ENCODE measurements around the gene LYRM2. TPM values are rescaled to one million over a fixed set of nuclear protein-coding genes. Genes with fewer than 3 reads are reported as not detected.
A peak's percentile ranks its signal among the peaks of the same experiment; 100 is the strongest.

Gene LYRM2
- total and polyA plus RNA-seq, 7 experiments from 2014 or later, result 18.1 to 79.2 (median 35.4) TPM

- H3K9me3 ChIP-seq (ENCODE audit: control insufficient read depth in 2 of 3, low read length in 3 of 3), result no peaks in the 10 kb centered on the region
- POLR2A ChIA-PET, result no interaction called here
- DNase-seq, result no peak
Measured at GRCh38 chr6:89616531-89616930, 22.0 kb downstream of the LYRM2 start.

GRCh38 chr6:89615882-89616281, 22.7 kb downstream of the LYRM2 start:
- Histone ChIP-seq H3K9me3 (ENCODE audit: control insufficient read depth in 2 of 3, low read length in 3 of 3) (no peaks in the 10 kb centered on the region), H3K4me3 (ENCODE audit: low read length) (no peak overlapping the region), H3K36me3 (ENCODE audit: control insufficient read depth in 2 of 3, insufficient read depth in 3 of 3, low read length in 3 of 3) (no peaks in the 10 kb centered on the region), H3K27me3 (ENCODE audit: control insufficient read depth in 2 of 2, insufficient read depth in 2 of 2, low read length in 2 of 2) (no peaks in the 10 kb centered on the region), H3K4me1 (ENCODE audit: control insufficient read depth in 2 of 2, insufficient read depth in 2 of 2, low read length in 2 of 2) (no peaks in the 10 kb centered on the region), H3K27ac (ENCODE audit: low read depth, low read length) (no peak overlapping the region)
- Mint-ChIP-seq H3K4me3 (no peak overlapping the region), H3K4me1 (peaks cover 0 to 11% (median 0%) of the 10 kb centered on the region in 7 donors), H3K27me3 (no peaks in the 10 kb centered on the region), H3K9me3 (no peaks in the 10 kb centered on the region), H3K36me3 (peaks cover 0 to 13% (median 0%) of the 10 kb centered on the region in 5 donors), H3K27ac (no peak overlapping the region)
- CTCF ChIA-PET, result interaction anchor here (0.6 to 1.2 kb wide), 2 partner anchors 164 to 183 kb away, joined by 3 to 4 read pairs; no protein-coding TSS in a partner anchor
- DNase-seq (no peak), ATAC-seq (no peak)
- intact Hi-C loops (cut with micrococcal nuclease), result no loop called here
- POLR2A ChIA-PET, result no interaction called here

More at GRCh38 chr6:89616531-89616930, 22.0 kb downstream of the LYRM2 start:
- no peak for ATAC-seq
- H3K4me3 Mint-ChIP-seq, result no peak overlapping the region
- no peaks in the 10 kb centered on the region for H3K27me3 Mint-ChIP-seq
- no peaks in the 10 kb centered on the region for H3K9me3 Mint-ChIP-seq
- no peak overlapping the region for H3K4me3 ChIP-seq (ENCODE audit: low read length)
- H3K4me1 Mint-ChIP-seq, result peaks cover 0 to 9% (median 0%) of the 10 kb centered on the region in 7 donors
- intact Hi-C loops (cut with micrococcal nuclease), result no loop called here
- H3K27ac ChIP-seq (ENCODE audit: low read depth, low read length), result no peak overlapping the region
- H3K4me1 ChIP-seq (ENCODE audit: control insufficient read depth in 2 of 2, insufficient read depth in 2 of 2, low read length in 2 of 2), result no peaks in the 10 kb centered on the region
- H3K36me3 Mint-ChIP-seq, result peaks cover 0 to 19% (median 0%) of the 10 kb centered on the region in 5 donors
- H3K27ac Mint-ChIP-seq, result no peak overlapping the region
- no peaks in the 10 kb centered on the region for H3K36me3 ChIP-seq (ENCODE audit: control insufficient read depth in 2 of 3, insufficient read depth in 3 of 3, low read length in 3 of 3)
- CTCF ChIA-PET, result interaction anchor here (1.2 to 1.5 kb wide), 2 partner anchors 10 to 184 kb away, joined by 4 read pairs; no protein-coding TSS in a partner anchor
- H3K27me3 ChIP-seq (ENCODE audit: control insufficient read depth in 2 of 2, insufficient read depth in 2 of 2, low read length in 2 of 2), result no peaks in the 10 kb centered on the region

GRCh38 chr6:89613790-89614189, 24.8 kb downstream of the LYRM2 start:
- CTCF ChIA-PET, result interaction anchor here (0.7 to 1.9 kb wide), 2 partner anchors 39 to 182 kb away, joined by 3 to 9 read pairs; partner anchors contain the start of gene ANKRD6
- no peak overlapping the region for H3K4me3 ChIP-seq (ENCODE audit: low read length)
- no peaks in the 10 kb centered on the region for H3K27me3 ChIP-seq (ENCODE audit: control insufficient read depth in 2 of 2, insufficient read depth in 2 of 2, low read length in 2 of 2)
- Mint-ChIP-seq H3K9me3 (no peaks in the 10 kb centered on the region), H3K36me3 (peaks cover 0 to 5% (median 0%) of the 10 kb centered on the region in 5 donors), H3K27ac (no peak overlapping the region), H3K4me3 (no peak overlapping the region), H3K4me1 (peaks cover 0 to 17% (median 0%) of the 10 kb centered on the region in 7 donors), H3K27me3 (no peaks in the 10 kb centered on the region)
- no peak for ATAC-seq
- no peaks in the 10 kb centered on the region for H3K4me1 ChIP-seq (ENCODE audit: control insufficient read depth in 2 of 2, insufficient read depth in 2 of 2, low read length in 2 of 2)
- no peak overlapping the region for H3K27ac ChIP-seq (ENCODE audit: low read depth, low read length)
- intact Hi-C loops (cut with micrococcal nuclease), result loop anchor here in 1 of 2 donors (5.0 kb wide), 1 partner anchor 631 kb away; no protein-coding TSS in a partner anchor
- POLR2A ChIA-PET, result interaction anchor here (1.0 kb wide), 1 partner anchor 25 kb away, joined by 3 read pairs; the partner anchor contains the start of gene LYRM2
- H3K36me3 ChIP-seq (ENCODE audit: control insufficient read depth in 2 of 3, insufficient read depth in 3 of 3, low read length in 3 of 3), result no peaks in the 10 kb centered on the region
- no peaks in the 10 kb centered on the region for H3K9me3 ChIP-seq (ENCODE audit: control insufficient read depth in 2 of 3, low read length in 3 of 3)
- DNase-seq, result no peak

GRCh38 chr6:89612121-89612520, 26.4 kb downstream of the LYRM2 start:
- H3K9me3 ChIP-seq (ENCODE audit: control insufficient read depth in 2 of 3, low read length in 3 of 3), result no peaks in the 10 kb centered on the region
- DNase-seq (no peak), ATAC-seq (no peak)
- Mint-ChIP-seq H3K27ac (no peak overlapping the region), H3K36me3 (no peaks in the 10 kb centered on the region), H3K27me3 (no peaks in the 10 kb centered on the region), H3K4me1 (peaks cover 0 to 17% (median 0%) of the 10 kb centered on the region in 7 donors), H3K9me3 (no peaks in the 10 kb centered on the region), H3K4me3 (no peak overlapping the region)
- no peaks in the 10 kb centered on the region for H3K36me3 ChIP-seq (ENCODE audit: control insufficient read depth in 2 of 3, insufficient read depth in 3 of 3, low read length in 3 of 3)
- ChIA-PET CTCF (interaction anchor here (1.1 to 1.9 kb wide), 2 partner anchors 180 to 236 kb away, joined by 3 to 9 read pairs; partner anchors contain the start of gene ANKRD6), POLR2A (no interaction called here)
- no peaks in the 10 kb centered on the region for H3K4me1 ChIP-seq (ENCODE audit: control insufficient read depth in 2 of 2, insufficient read depth in 2 of 2, low read length in 2 of 2)
- intact Hi-C loops (cut with micrococcal nuclease), result loop anchor here in 1 of 2 donors (5.0 kb wide), 1 partner anchor 630 kb away; no protein-coding TSS in a partner anchor
- no peaks in the 10 kb centered on the region for H3K27me3 ChIP-seq (ENCODE audit: control insufficient read depth in 2 of 2, insufficient read depth in 2 of 2, low read length in 2 of 2)
- no peak overlapping the region for H3K4me3 ChIP-seq (ENCODE audit: low read length)
- H3K27ac ChIP-seq (ENCODE audit: low read depth, low read length), result no peak overlapping the region

GRCh38 chr6:89611666-89612065, 26.9 kb downstream of the LYRM2 start:
- no peaks in the 10 kb centered on the region for H3K27me3 ChIP-seq (ENCODE audit: control insufficient read depth in 2 of 2, insufficient read depth in 2 of 2, low read length in 2 of 2)

GRCh38 chr6:89610149-89610642, 28.4 kb downstream of the LYRM2 start:
- Histone ChIP-seq H3K27me3 (ENCODE audit: control insufficient read depth in 2 of 2, insufficient read depth in 2 of 2, low read length in 2 of 2) (no peaks in the 10 kb centered on the region), H3K27ac (ENCODE audit: low read depth, low read length) (no peak overlapping the region), H3K36me3 (ENCODE audit: control insufficient read depth in 2 of 3, insufficient read depth in 3 of 3, low read length in 3 of 3) (no peaks in the 10 kb centered on the region), H3K4me1 (ENCODE audit: control insufficient read depth in 2 of 2, insufficient read depth in 2 of 2, low read length in 2 of 2) (no peaks in the 10 kb centered on the region), H3K4me3 (ENCODE audit: low read length) (no peak overlapping the region), H3K9me3 (ENCODE audit: control insufficient read depth in 2 of 3, low read length in 3 of 3) (no peaks in the 10 kb centered on the region)
- ChIA-PET POLR2A (interaction anchor here (1.5 kb wide), 1 partner anchor 178 kb away, joined by 4 read pairs; the partner anchor contains the start of gene ANKRD6), CTCF (interaction anchor here (0.6 to 2.8 kb wide), 12 partner anchors 9 to 982 kb away, joined by 3 to 26 read pairs (median 4); partner anchors contain the start of gene ANKRD6)
- Mint-ChIP-seq H3K4me3 (no peak overlapping the region), H3K9me3 (no peaks in the 10 kb centered on the region), H3K27me3 (no peaks in the 10 kb centered on the region), H3K27ac (no peak overlapping the region), H3K4me1 (peaks cover 0 to 17% (median 0%) of the 10 kb centered on the region in 7 donors), H3K36me3 (no peaks in the 10 kb centered on the region)
- ATAC-seq (peak; percentile 91), DNase-seq (peak; percentile 34 to 75 (median 65))
- intact Hi-C loops (cut with micrococcal nuclease), result loop anchor here (1.0 to 5.0 kb wide), 7 partner anchors 28 to 628 kb away; partner anchors contain the start of genes ANKRD6 (in 2 of the 2) and LYRM2 (in 1 of the 2)

More at GRCh38 chr6:89611666-89612065, 26.9 kb downstream of the LYRM2 start:
- no peak for ATAC-seq
- intact Hi-C loops (cut with micrococcal nuclease), result loop anchor here (2.0 to 5.0 kb wide), 2 partner anchors 489 to 629 kb away; no protein-coding TSS in a partner anchor
- H3K27ac ChIP-seq (ENCODE audit: low read depth, low read length), result no peak overlapping the region
- Mint-ChIP-seq H3K4me3 (no peak overlapping the region), H3K9me3 (no peaks in the 10 kb centered on the region), H3K27ac (no peak overlapping the region), H3K27me3 (no peaks in the 10 kb centered on the region), H3K36me3 (no peaks in the 10 kb centered on the region), H3K4me1 (peaks cover 0 to 17% (median 0%) of the 10 kb centered on the region in 7 donors)
- H3K4me1 ChIP-seq (ENCODE audit: control insufficient read depth in 2 of 2, insufficient read depth in 2 of 2, low read length in 2 of 2), result no peaks in the 10 kb centered on the region
- H3K36me3 ChIP-seq (ENCODE audit: control insufficient read depth in 2 of 3, insufficient read depth in 3 of 3, low read length in 3 of 3), result no peaks in the 10 kb centered on the region
- CTCF ChIA-PET, result interaction anchor here (1.5 kb wide), 1 partner anchor 180 kb away, joined by 12 read pairs; the partner anchor contains the start of gene ANKRD6
- no peak for DNase-seq
- H3K9me3 ChIP-seq (ENCODE audit: control insufficient read depth in 2 of 3, low read length in 3 of 3), result no peaks in the 10 kb centered on the region
- H3K4me3 ChIP-seq (ENCODE audit: low read length), result no peak overlapping the region
- POLR2A ChIA-PET, result interaction anchor here (1.5 kb wide), 1 partner anchor 179 kb away, joined by 4 read pairs; the partner anchor contains the start of gene ANKRD6

All from naive thymus-derived CD4-positive, alpha-beta T cell (primary cell).